ENCODE results near the gene C16orf86. TPM values are rescaled to one million over a fixed set of nuclear protein-coding genes. Genes with fewer than 3 reads are reported as not detected.

The C16orf86 gene
- polyA plus RNA-seq, 3 donors: 4.1 to 11.3 (median 4.6) TPM

- H3K4me3 ChIP-seq (replicated peaks in 1 of 3; ENCODE audit: low read depth in 2 of 3, low read length in 3 of 3): no peak overlapping the region
- peaks cover 2 to 10% of the 10 kb centered on the region in 2 donors for H3K27me3 ChIP-seq (ENCODE audit: control insufficient read depth in 2 of 2, insufficient read depth in 2 of 2, low read length in 2 of 2)
- no peak overlapping the region for H3K27ac ChIP-seq (ENCODE audit: low read depth in 1 of 2, low read length in 2 of 2)
- Mint-ChIP-seq H3K36me3 (no peaks in the 10 kb centered on the region), H3K9me3 (peaks cover 0 to 1% (median 0%) of the 10 kb centered on the region in 7 donors), H3K27ac (no peak overlapping the region), H3K27me3 (ENCODE audit: low read depth in 3 of 3) (peaks cover 5 to 12% (median 12%) of the 10 kb centered on the region in 3 donors), H3K4me1 (peaks cover 3% of the 10 kb centered on the region), H3K4me3 (no peak overlapping the region)
- TF ChIP-seq CTCF (IDR thresholded peaks at IDR 0.05): no peak
- intact Hi-C loops (cut with micrococcal nuclease): no loop called here
- no peaks in the 10 kb centered on the region for H3K9me3 ChIP-seq (replicated peaks in 1 of 2; ENCODE audit: control insufficient read depth in 1 of 2, insufficient read depth in 1 of 2, low read length in 2 of 2)
- H3K4me1 ChIP-seq (ENCODE audit: control insufficient read depth in 1 of 2, insufficient read depth in 2 of 2, low read length in 2 of 2): peaks cover 5 to 10% of the 10 kb centered on the region in 2 donors
- H4K20me1 ChIP-seq (ENCODE audit: insufficient read depth, low read length): no peaks in the 10 kb centered on the region
- 95% methylated on average over 30 of the region's 34 CpGs for WGBS (ENCODE audit: insufficient coverage)
- no peak overlapping the region for H3K4me2 ChIP-seq (replicated peaks; ENCODE audit: extremely low read depth, low read length, poor library complexity, severe bottlenecking)
- no peaks in the 10 kb centered on the region for H3K79me2 ChIP-seq (ENCODE audit: insufficient read depth, low read length)
- DNase-seq: no peak
- no peak overlapping the region for H2AFZ ChIP-seq (ENCODE audit: insufficient read depth, low read depth, low read length, poor library complexity, severe bottlenecking)
- H3K36me3 ChIP-seq (replicated peaks in 1 of 2; ENCODE audit: control insufficient read depth in 1 of 2, insufficient read depth in 2 of 2, low read length in 2 of 2): no peaks in the 10 kb centered on the region
- no peak overlapping the region for H3K9ac ChIP-seq (ENCODE audit: insufficient read depth, low read length, poor library complexity, severe bottlenecking)
These were observed 17.1 kb upstream of the C16orf86 start for GRCh38 chr16:67649494-67649931.

- peaks cover 5 to 11% (median 10%) of the 10 kb centered on the region in 3 donors for H3K27me3 Mint-ChIP-seq (ENCODE audit: low read depth in 3 of 3)
- Histone ChIP-seq H3K4me2 (replicated peaks; ENCODE audit: extremely low read depth, low read length, poor library complexity, severe bottlenecking) (no peak overlapping the region), H3K79me2 (ENCODE audit: insufficient read depth, low read length) (no peaks in the 10 kb centered on the region), H3K4me1 (ENCODE audit: control insufficient read depth in 1 of 2, insufficient read depth in 2 of 2, low read length in 2 of 2) (peaks cover 4 to 6% of the 10 kb centered on the region in 2 donors), H3K27ac (ENCODE audit: low read depth in 1 of 2, low read length in 2 of 2) (no peak overlapping the region), H3K9ac (ENCODE audit: insufficient read depth, low read length, poor library complexity, severe bottlenecking) (no peak overlapping the region), H4K20me1 (ENCODE audit: insufficient read depth, low read length) (no peaks in the 10 kb centered on the region), H3K9me3 (replicated peaks in 1 of 2; ENCODE audit: control insufficient read depth in 1 of 2, insufficient read depth in 1 of 2, low read length in 2 of 2) (no peaks in the 10 kb centered on the region), H3K4me3 (replicated peaks in 1 of 3; ENCODE audit: low read depth in 2 of 3, low read length in 3 of 3) (no peak overlapping the region), H3K36me3 (replicated peaks in 1 of 2; ENCODE audit: control insufficient read depth in 1 of 2, insufficient read depth in 2 of 2, low read length in 2 of 2) (no peaks in the 10 kb centered on the region), H3K27me3 (ENCODE audit: control insufficient read depth in 2 of 2, insufficient read depth in 2 of 2, low read length in 2 of 2) (peaks cover 0 to 8% of the 10 kb centered on the region in 2 donors), H2AFZ (ENCODE audit: insufficient read depth, low read depth, low read length, poor library complexity, severe bottlenecking) (no peak overlapping the region)
- no peak overlapping the region for H3K27ac Mint-ChIP-seq
- TF ChIP-seq CTCF (IDR thresholded peaks at IDR 0.05): no peak
- peaks cover 3% of the 10 kb centered on the region for H3K4me1 Mint-ChIP-seq
- 94% methylated on average over 5 of the region's 8 CpGs for WGBS (ENCODE audit: insufficient coverage)
- intact Hi-C loops (cut with micrococcal nuclease): no loop called here
- DNase-seq: no peak
- H3K9me3 Mint-ChIP-seq: peaks cover 0 to 1% (median 0%) of the 10 kb centered on the region in 7 donors
- no peaks in the 10 kb centered on the region for H3K36me3 Mint-ChIP-seq
- H3K4me3 Mint-ChIP-seq: no peak overlapping the region
These were observed 16.6 kb upstream of the C16orf86 start for GRCh38 chr16:67650023-67650422.

Measured in CD14-positive monocyte (primary cell).